HG03432 (cell line): Measurements from ENCODE around the gene MFSD6L.

Experiments used
- ATAC-seq: cut with Tn5 transposase; IDR thresholded peaks from one replicate; pipeline ENCODE4 v1.9.1; 2021; ENCODE audit warnings: mild to moderate bottlenecking, moderate library complexity; ENCODE audit not compliant: unreplicated experiment

The MFSD6L gene

DNA sequence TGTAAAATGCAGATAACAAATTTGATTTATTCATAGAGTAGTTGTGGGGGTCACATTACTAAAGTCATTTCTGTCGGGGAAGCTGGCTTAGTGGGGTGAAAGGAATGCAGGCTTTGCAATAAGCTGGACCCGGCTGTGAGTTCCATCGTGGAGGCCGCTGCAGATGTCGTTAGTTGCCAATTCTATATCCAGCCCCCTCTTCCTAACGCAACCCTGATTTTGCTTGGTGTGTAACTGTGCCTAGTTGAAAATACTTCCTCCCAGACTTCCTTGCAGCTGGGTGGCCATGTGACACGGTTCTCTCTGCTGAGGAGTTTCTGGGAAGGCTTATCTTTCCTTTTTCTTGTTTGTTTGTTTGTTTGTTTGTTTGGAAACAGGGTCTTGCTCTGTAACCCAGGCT lies 4.5 kb downstream of the MFSD6L start:
- ATAC-seq: no peak

GRCh38 chr17:8793649-8794048 lies 5.5 kb downstream of the MFSD6L start:
- no peak for ATAC-seq

DNA sequence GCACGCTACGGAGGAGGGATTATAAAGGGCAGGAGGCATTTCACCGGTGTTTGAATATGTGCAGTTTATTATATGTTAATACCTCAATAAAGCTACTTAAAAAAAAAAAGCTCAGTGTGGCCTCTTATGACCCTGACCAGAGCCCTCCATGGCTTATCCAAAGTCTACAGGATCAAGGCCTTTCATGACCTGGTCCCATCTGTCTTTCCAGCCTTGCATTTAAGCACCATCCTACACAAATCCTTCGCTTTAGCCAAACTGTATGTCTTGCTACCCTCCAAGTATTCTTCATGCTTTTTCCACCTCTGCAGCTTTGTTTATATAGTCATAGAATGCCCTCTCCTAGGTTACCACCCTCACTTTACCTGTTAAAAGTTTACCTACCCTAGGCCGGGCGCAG lies 6.5 kb downstream of the MFSD6L start:
- no peak for ATAC-seq

DNA sequence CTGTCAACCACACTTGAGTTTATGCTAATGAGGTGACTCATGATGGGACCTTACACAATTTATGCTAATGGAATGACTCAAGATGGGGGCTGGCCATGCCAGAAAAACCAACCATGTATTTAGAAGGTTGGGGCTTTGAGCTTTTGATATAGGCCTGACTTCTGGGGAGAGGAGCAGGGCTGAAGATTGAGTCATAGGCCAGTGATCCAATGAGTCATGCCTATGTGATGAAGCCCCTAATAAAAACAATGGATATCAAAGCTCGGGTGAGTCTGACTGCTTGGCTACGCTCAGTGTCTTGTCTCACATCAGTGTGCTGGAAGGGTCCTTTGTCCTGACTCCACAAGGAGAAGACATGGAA lies 7.3 kb downstream of the MFSD6L start:
- ATAC-seq: no peak

DNA sequence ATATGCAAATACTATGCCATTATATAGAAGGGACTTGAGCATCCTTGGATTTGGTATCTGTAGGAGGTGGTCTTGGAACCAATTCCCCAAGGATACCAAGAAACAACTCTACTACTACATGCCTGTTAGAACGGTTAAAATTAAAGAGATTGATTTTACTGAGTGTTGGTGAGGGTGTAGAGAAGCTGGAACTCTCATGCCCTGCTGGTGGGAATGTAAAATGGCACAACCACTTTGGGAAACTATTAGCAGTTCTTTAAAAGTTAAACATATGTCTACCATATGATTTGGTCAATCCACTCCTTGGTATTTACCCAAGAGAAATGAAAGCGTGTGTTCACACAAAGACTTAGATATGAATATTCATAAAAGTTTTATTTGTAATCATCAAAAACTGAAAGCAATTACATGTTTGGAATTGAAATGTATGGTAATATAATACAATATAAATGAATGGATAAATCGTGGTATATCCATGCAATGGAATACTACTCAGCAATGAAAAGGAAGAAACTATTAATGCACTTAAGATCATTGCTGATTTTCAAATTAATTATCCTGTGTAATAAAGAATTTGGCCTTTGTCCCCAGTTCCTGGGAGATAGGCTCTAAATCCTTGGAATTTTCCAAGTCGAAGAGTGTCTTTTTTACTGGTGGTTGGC lies 7.8 kb downstream of the MFSD6L start:
- ATAC-seq: no peak

GRCh38 chr17:8789743-8790142 lies 9.4 kb downstream of the MFSD6L start:
- no peak for ATAC-seq

GRCh38 chr17:8788998-8789397 lies 10.2 kb downstream of the MFSD6L start:
- ATAC-seq: no peak

DNA sequence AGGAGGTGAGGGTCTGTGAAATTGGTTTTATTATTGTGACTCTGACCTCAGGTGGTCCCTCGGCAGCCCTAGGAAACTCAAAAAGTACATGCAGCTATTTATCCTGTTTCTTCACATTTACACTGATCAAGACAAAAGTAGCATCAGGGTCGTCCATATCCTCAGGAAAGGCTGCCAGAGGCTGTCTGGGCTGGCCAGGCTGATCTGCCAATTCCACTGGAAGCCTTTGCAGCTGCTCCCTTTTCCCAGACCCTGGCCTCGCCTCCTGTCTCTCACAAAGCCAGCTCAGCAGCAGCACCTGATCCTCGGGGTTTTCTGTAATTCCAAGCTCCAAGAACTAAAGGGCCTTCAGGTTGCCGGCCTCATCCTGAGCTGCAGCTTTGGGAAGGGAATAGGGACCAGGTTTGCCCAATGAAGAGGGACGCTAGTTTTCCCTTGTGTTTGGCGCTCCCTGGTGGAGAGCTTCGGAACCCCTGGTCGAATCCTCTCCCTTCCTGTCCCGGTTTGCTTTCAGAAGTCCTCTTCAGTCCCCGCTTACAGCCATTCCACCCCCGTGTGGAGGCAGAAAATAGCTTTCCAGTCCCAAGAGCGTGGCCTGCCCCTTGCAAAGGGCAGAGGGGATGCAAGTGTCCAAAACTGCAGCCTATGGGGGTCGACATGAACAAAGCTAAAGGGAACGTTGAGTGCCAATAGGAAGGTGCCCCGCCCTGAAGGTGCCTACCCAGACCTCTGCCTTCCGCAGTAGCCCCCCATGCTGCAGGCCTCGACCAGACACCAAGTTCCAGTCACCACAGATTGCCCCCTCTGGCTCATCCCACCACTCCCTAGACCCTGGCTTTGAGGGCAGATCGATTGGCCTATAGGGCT lies 13.4 kb downstream of the MFSD6L start:
- no peak for ATAC-seq

- no peak for ATAC-seq
Measured at GRCh38 chr17:8782176-8782575, 17.0 kb downstream of the MFSD6L start.

DNA sequence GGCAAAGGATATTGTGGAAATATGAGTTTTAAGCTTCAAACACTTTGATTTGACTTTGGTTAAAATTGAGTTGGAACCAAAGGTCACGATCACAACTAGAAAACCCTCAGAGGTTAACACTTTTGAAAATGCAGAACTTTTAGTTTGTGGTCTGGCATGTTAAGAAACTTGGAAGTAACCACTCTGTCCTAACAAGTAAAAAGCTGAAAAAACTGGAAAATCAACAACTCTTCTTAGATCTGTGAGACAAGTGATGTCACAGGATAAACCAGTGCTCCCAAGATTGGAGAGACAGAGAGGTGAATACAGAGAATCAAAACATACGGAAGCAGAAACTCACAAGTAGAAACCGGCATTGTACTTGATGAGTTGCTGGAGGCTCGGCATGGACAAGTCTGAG lies 17.4 kb downstream of the MFSD6L start:
- ATAC-seq: no peak

- ATAC-seq: no peak
Measured at GRCh38 chr17:8776881-8777280, 22.3 kb downstream of the MFSD6L start.

- ATAC-seq: no peak
Measured at GRCh38 chr17:8776248-8776647, 22.9 kb downstream of the MFSD6L start.

DNA sequence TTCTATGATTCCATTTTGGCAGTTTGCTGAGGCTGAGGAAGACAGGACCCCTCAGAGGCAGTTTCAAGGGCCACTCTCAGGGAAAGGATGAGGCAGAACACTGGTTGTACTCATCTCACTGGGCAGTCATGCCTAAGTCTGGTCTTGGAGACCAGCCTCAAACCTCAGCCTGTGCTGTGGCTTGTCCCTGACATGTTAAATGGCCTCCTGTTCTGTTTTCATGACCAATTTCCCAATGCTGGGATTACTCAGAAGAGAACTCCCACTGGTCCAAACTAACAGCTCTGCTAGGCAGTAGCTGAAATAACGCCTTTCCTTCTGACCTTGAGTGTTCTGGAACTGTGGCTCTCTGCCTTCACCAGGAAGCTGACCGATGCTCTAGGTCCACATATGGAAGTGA lies 32.4 kb downstream of the MFSD6L start:
- ATAC-seq: no peak

DNA sequence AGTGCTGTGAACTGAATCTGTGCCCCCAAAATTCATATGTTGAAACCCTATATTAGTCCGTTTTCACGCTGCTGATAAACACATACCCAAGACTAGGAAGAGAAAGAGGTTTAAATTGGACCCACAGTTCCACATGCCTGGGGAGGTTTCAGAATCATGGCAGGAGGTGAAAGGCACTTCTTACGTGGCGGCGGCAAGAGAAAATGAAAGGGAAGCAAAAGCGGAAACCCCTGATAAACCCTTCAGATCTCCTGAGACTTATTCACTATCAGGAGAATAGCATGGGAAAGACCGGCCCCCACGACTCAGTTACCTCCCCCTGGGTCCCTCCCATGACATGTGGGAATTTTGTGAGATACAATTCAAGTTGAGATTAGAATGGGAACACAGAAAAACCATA lies 37.2 kb downstream of the MFSD6L start:
- ATAC-seq: no peak

GRCh38 chr17:8758137-8758596 lies 41.0 kb downstream of the MFSD6L start, which contains the start of gene SPDYE4:
TSS of gene SPDYE4 (minus strand) at chr17:8758546. CDS start at chr17:8758382, 164 bp downstream.
- ATAC-seq: no peak

DNA sequence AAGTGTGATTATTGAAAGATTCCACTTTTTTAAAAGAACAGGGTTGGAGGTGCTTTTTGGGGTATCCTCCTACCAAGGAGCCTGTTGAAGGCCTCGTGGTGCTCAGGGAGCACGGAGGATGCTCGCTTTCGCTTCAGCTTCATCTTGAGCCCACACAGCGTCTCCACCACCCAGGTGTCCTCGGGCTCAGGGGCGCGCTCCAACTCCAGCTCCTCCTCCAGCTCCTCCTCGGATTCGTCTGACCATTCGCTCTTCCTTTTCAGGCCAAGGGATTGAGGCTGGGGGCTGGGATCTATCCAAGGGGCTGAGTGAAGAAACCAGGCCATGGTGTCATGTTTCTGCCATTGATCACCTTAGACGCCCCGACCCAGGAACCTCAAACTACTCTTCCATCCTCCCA lies 42.0 kb downstream of the MFSD6L start:
- ATAC-seq: no peak

DNA sequence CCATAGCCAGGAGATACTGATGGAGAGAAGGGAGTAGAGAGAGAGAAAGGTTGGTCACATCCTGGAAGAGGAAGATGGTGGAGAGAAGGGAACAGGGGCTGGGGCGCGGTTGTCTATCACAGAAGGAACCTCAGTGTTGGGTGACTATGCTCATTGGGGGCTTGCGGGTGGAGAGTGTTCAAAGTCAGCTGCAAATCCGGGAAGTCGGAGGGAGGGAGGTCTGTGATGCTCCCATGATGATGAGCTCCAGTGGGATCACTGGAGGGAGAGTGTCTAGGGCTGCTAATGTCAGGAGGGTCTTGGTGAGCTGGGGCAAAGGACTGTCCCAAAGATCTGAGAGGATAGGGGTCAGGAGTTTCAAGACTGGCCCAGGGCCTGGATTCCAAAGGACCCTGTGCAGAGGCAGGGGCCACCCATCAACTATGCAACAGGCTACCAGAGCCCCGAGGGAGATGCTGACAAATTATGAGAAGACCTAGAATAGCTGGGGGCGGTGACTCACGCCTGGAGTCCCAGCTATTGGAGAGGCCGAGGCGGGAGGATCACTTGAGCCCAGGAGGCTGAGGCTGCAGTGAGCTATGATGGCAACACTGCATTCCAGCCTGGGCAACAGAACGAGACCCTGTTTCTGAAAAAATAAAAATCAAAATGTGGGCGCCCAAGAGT lies 43.4 kb downstream of the MFSD6L start:
- ATAC-seq: no peak

GRCh38 chr17:8754890-8755289 lies 44.3 kb downstream of the MFSD6L start:
- ATAC-seq: no peak

GRCh38 chr17:8753976-8754440 lies 45.2 kb downstream of the MFSD6L start:
- ATAC-seq: no peak

GRCh38 chr17:8753136-8753975 lies 45.8 kb downstream of the MFSD6L start:
- no peak for ATAC-seq

DNA sequence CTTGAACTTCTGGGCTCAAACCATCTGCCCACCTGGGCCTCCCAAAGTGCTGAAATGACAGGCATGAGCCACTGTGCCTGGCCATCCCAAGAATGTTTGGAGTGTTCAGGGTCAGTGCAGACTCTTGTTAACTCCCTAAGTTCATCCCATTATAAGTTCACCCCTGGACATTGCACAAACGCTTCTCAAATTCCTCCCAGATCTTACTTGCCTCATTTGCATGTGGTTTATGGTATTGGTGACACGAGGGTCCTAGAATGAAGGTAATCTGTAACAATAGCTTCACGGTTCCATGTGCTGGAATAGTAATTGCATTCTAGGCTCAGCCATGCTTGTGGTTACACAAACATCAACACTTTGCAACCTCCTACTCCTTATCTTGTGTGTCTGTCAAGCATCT lies 49.5 kb downstream of the MFSD6L start:
- ATAC-seq: no peak
